Osteoblast (primary cell): ENCODE measurements around the gene GRID1. TPM values are rescaled to one million over a fixed set of nuclear protein-coding genes. Genes with fewer than 3 reads are reported as not detected.

Source experiments
- DNase-seq: peaks from one replicate; pipeline ENCODE4 v3.0.0; 2011; ENCODE audit warnings: low spot score, mixed read lengths; ENCODE audit not compliant: insufficient read length; ENCODE audit errors: missing footprints
- H2AFZ ChIP-seq: 2 replicates; pipeline ENCODE4 v1.6.0; 2011; ENCODE audit warnings: mild to moderate bottlenecking, low read length
- H3K27ac ChIP-seq: 2 replicates; pipeline ENCODE4 v1.5.1; 2011; ENCODE audit warnings: mild to moderate bottlenecking, low read depth, low read length, moderate library complexity
- H3K27me3 ChIP-seq: 2 replicates; pipeline ENCODE4 v1.6.0; 2012; ENCODE audit warnings: mild to moderate bottlenecking, control low read depth, inconsistent platforms, low read length, moderate library complexity; ENCODE audit not compliant: insufficient read depth
- H3K36me3 ChIP-seq: 2 replicates; pipeline ENCODE4 v1.5.1; 2011; ENCODE audit warnings: mild to moderate bottlenecking, low read length, control low read depth, moderate library complexity; ENCODE audit not compliant: insufficient read depth
- H3K4me1 ChIP-seq: 2 replicates; pipeline ENCODE4 v1.5.1; 2011; ENCODE audit warnings: mild to moderate bottlenecking, low read length, control low read depth, moderate library complexity; ENCODE audit not compliant: insufficient read depth
- H3K4me2 ChIP-seq: 2 replicates; pipeline ENCODE4 v1.6.0; 2011; ENCODE audit warnings: mild to moderate bottlenecking, low read length; ENCODE audit not compliant: insufficient read depth
- H3K4me3 ChIP-seq: fragments of 200-600 bp; sonication (generic); 3 replicates; pipeline ENCODE4 v1.5.1; 2012; ENCODE audit warnings: mild to moderate bottlenecking, low read length, inconsistent platforms; ENCODE audit not compliant: insufficient read depth
- H3K79me2 ChIP-seq: 2 replicates; pipeline ENCODE4 v1.6.0; 2012; ENCODE audit warnings: mild to moderate bottlenecking, low read length, control low read depth, inconsistent platforms; ENCODE audit not compliant: insufficient read depth
- H3K9me3 ChIP-seq: 2 replicates; pipeline ENCODE4 v1.5.1; 2011; ENCODE audit warnings: low read depth, low read length, control low read depth
- H4K20me1 ChIP-seq: 2 replicates; pipeline ENCODE4 v1.6.0; 2012; ENCODE audit warnings: mild to moderate bottlenecking, low read length, control low read depth; ENCODE audit not compliant: insufficient read depth
- total RNA-seq: library from RNA; depleted of rRNA; stranded (reverse); fragments of >200 nt; gene quantifications from 2 replicates; pipeline ENCODE4 v1.2.3, GENCODE V29; 2012
- TF ChIP-seq, protein P1 (sequence below): IDR thresholded peaks from 2 replicates; pipeline ENCODE4 v1.5.1; 2011; ENCODE audit warnings: mild to moderate bottlenecking, low read depth, low read length, moderate library complexity; ENCODE audit errors: extremely low read depth

GRID1 gene
- total RNA-seq, 1 donor: not detected

- H2AFZ ChIP-seq: no peak overlapping the region
- H3K4me2 ChIP-seq: no peak overlapping the region
- H3K27me3 ChIP-seq: no peaks in the 10 kb centered on the region
- H4K20me1 ChIP-seq: no peaks in the 10 kb centered on the region
- no peak for DNase-seq
- H3K36me3 ChIP-seq: no peaks in the 10 kb centered on the region
- H3K4me3 ChIP-seq: no peak overlapping the region
- H3K9me3 ChIP-seq: no peaks in the 10 kb centered on the region
- H3K79me2 ChIP-seq: no peaks in the 10 kb centered on the region
- TF ChIP-seq, protein P1, sequence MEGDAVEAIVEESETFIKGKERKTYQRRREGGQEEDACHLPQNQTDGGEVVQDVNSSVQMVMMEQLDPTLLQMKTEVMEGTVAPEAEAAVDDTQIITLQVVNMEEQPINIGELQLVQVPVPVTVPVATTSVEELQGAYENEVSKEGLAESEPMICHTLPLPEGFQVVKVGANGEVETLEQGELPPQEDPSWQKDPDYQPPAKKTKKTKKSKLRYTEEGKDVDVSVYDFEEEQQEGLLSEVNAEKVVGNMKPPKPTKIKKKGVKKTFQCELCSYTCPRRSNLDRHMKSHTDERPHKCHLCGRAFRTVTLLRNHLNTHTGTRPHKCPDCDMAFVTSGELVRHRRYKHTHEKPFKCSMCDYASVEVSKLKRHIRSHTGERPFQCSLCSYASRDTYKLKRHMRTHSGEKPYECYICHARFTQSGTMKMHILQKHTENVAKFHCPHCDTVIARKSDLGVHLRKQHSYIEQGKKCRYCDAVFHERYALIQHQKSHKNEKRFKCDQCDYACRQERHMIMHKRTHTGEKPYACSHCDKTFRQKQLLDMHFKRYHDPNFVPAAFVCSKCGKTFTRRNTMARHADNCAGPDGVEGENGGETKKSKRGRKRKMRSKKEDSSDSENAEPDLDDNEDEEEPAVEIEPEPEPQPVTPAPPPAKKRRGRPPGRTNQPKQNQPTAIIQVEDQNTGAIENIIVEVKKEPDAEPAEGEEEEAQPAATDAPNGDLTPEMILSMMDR: no peak
- H3K4me1 ChIP-seq: no peaks in the 10 kb centered on the region
- no peak overlapping the region for H3K27ac ChIP-seq
Measured at GRCh38 chr10:86311190-86311589, 55.4 kb downstream of the GRID1 start.

DNA sequence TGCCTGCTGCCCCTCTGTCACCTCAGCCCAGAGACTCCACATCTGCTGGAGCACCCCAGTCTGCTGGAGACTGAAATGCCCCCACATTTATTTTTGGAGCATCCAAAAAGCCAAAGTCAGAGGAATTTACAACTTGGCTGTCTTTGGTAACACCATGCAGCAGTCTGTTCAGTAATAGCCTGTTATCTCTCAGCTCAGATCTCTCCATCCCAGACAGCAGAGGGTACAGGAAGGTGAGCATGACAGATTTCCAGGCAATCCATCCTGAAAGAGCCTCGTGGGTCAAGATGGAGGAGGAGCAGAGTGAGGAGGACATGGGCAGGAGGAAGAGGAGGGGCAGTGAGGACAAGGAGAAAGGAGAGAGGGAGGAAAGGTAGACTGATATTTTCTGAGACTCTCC, 55.9 kb downstream of the GRID1 start:
- H3K79me2 ChIP-seq: no peaks in the 10 kb centered on the region
- H2AFZ ChIP-seq: no peak overlapping the region
- H3K4me1 ChIP-seq: no peaks in the 10 kb centered on the region
- TF ChIP-seq, protein P1: no peak
- H3K27ac ChIP-seq: no peak overlapping the region
- no peaks in the 10 kb centered on the region for H4K20me1 ChIP-seq
- H3K4me3 ChIP-seq: no peak overlapping the region
- no peaks in the 10 kb centered on the region for H3K27me3 ChIP-seq
- no peak overlapping the region for H3K4me2 ChIP-seq
- H3K9me3 ChIP-seq: no peaks in the 10 kb centered on the region
- DNase-seq: no peak
- no peaks in the 10 kb centered on the region for H3K36me3 ChIP-seq

DNA sequence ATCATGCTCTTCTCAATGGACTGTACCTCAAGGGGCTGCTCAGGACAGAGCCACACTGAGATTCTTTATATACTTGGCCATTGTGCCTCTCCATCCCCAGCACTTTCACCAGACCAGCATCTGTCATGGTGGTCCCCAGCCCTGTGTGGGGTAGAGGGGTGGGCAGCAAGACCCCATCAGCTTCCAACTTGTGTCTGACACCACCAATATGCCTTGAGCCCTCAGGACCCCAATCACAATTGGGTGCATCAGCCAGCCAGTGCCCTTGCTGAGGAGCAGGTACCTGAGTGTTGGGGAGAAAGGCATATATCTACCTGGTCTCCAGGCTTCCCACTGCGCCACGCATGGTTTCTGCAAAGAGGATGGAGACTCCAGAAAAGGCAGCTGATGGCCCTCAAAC, 56.3 kb downstream of the GRID1 start:
- no peaks in the 10 kb centered on the region for H3K79me2 ChIP-seq
- no peak for DNase-seq
- H3K27me3 ChIP-seq: no peaks in the 10 kb centered on the region
- H4K20me1 ChIP-seq: no peaks in the 10 kb centered on the region
- H3K36me3 ChIP-seq: no peaks in the 10 kb centered on the region
- TF ChIP-seq, protein P1: no peak
- H2AFZ ChIP-seq: no peak overlapping the region
- no peaks in the 10 kb centered on the region for H3K4me1 ChIP-seq
- no peak overlapping the region for H3K4me3 ChIP-seq
- H3K27ac ChIP-seq: no peak overlapping the region
- H3K9me3 ChIP-seq: no peaks in the 10 kb centered on the region
- no peak overlapping the region for H3K4me2 ChIP-seq

GRCh38 chr10:86308056-86308455, 58.5 kb downstream of the GRID1 start:
- no peak for DNase-seq
- Histone ChIP-seq H3K4me3 (no peak overlapping the region), H3K27me3 (no peaks in the 10 kb centered on the region), H3K36me3 (no peaks in the 10 kb centered on the region), H4K20me1 (no peaks in the 10 kb centered on the region), H3K27ac (no peak overlapping the region), H3K4me1 (no peaks in the 10 kb centered on the region), H3K4me2 (no peak overlapping the region), H3K9me3 (no peaks in the 10 kb centered on the region), H2AFZ (no peak overlapping the region), H3K79me2 (no peaks in the 10 kb centered on the region)
- TF ChIP-seq, protein P1: no peak
